ENCODE measurements around the gene FREM2. TPM values are rescaled to one million over a fixed set of nuclear protein-coding genes. Genes with fewer than 3 reads are reported as not detected.

Gene FREM2
- total and polyA plus RNA-seq, 2 of the 4 experiments (the other 2 are of a cell fraction): not detected

DNA sequence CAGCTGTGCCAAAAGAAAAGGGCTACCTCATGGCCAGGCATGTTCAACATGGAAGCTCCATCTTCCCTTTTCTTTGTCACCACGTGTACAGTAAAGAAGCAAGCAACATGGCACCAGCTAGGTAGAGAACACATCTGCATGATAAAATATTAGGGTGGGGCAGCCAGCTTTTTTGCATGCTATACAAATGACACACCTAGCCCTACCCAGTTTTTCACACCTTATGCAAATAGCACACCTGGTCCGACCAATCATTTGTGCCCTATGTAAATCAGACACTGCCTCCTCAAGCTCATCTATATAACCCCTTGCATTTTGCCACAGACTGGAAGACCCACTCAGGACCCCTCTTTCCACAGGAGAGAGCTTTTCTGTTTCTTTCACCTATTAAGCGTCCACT, 218.2 kb downstream of the FREM2 start:
- no TSS peak for BruUV-seq (replicated peaks)
- no peak overlapping the region for H4K5ac ChIP-seq (ENCODE audit: low read depth, low read length)
- intact Hi-C loops (cut with micrococcal nuclease) (no loop called here), in situ Hi-C loops (cut with MboI; ENCODE audit: low sequenced_read_pairs) (no loop called here), dilution Hi-C loops (cut with HindIII; ENCODE audit: low sequenced_read_pairs, unreplicated experiment) (no loop called here)
- no peak overlapping the region for H3K27ac ChIP-seq (ENCODE audit: insufficient read depth, low read length)
- no peak overlapping the region for H3K4ac ChIP-seq (ENCODE audit: low read depth, low read length)
- no peaks in the 10 kb centered on the region for H3K9me3 ChIP-seq (ENCODE audit: control insufficient read depth, insufficient read depth, low read length)
- no peak overlapping the region for H3K4me3 ChIP-seq (ENCODE audit: insufficient read depth, low read depth, low read length)
- no peak overlapping the region for H4K91ac ChIP-seq (ENCODE audit: insufficient read depth, low read depth, low read length)
- H3K18ac ChIP-seq (ENCODE audit: low read depth, low read length): no peak overlapping the region
- H3K79me1 ChIP-seq (ENCODE audit: low read depth in 1 of 2, low read length in 2 of 2): no peaks in the 10 kb centered on the region
- TF ChIP-seq MXI1 (IDR thresholded peaks at IDR 0.05; ENCODE audit: borderline replicate concordance, low read depth, low read length) (no peak), NFE2L2 (IDR thresholded peaks at IDR 0.05; ENCODE audit: low read depth, low read length) (no peak), RCOR1 (IDR thresholded peaks at IDR 0.05; ENCODE audit: insufficient replicate concordance, low read length) (no peak), MAFK (IDR thresholded peaks at IDR 0.05; ENCODE audit: low read depth, low read length) (no peak), SMC3 (IDR thresholded peaks at IDR 0.05; ENCODE audit: low read depth, low read length) (no peak), MAZ (IDR thresholded peaks at IDR 0.05; ENCODE audit: borderline replicate concordance, low read depth, low read length) (no peak), CHD1 (IDR thresholded peaks at IDR 0.05; ENCODE audit: low read depth, low read length) (no peak), RFX5 (IDR thresholded peaks at IDR 0.05; ENCODE audit: low read depth, low read length) (no peak), FOS (IDR thresholded peaks at IDR 0.05; ENCODE audit: low read depth, low read length) (no peak), CEBPB (IDR thresholded peaks at IDR 0.05; ENCODE audit: low read depth, low read length) (no peak), BHLHE40 (IDR thresholded peaks at IDR 0.05; ENCODE audit: low read depth, low read length) (no peak), RAD21 (IDR thresholded peaks at IDR 0.05; ENCODE audit: low read length) (no peak), POLR2A (IDR thresholded peaks at IDR 0.05; ENCODE audit: low read depth, low read length) (no peak), USF2 (IDR thresholded peaks at IDR 0.05; ENCODE audit: low read depth, low read length) (no peak)
- TF ChIP-seq, protein P1, sequence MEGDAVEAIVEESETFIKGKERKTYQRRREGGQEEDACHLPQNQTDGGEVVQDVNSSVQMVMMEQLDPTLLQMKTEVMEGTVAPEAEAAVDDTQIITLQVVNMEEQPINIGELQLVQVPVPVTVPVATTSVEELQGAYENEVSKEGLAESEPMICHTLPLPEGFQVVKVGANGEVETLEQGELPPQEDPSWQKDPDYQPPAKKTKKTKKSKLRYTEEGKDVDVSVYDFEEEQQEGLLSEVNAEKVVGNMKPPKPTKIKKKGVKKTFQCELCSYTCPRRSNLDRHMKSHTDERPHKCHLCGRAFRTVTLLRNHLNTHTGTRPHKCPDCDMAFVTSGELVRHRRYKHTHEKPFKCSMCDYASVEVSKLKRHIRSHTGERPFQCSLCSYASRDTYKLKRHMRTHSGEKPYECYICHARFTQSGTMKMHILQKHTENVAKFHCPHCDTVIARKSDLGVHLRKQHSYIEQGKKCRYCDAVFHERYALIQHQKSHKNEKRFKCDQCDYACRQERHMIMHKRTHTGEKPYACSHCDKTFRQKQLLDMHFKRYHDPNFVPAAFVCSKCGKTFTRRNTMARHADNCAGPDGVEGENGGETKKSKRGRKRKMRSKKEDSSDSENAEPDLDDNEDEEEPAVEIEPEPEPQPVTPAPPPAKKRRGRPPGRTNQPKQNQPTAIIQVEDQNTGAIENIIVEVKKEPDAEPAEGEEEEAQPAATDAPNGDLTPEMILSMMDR (conservative IDR thresholded peaks at IDR 0.05; ENCODE audit: low read depth, low read length): no peak
- TF ChIP-seq, protein P2, sequence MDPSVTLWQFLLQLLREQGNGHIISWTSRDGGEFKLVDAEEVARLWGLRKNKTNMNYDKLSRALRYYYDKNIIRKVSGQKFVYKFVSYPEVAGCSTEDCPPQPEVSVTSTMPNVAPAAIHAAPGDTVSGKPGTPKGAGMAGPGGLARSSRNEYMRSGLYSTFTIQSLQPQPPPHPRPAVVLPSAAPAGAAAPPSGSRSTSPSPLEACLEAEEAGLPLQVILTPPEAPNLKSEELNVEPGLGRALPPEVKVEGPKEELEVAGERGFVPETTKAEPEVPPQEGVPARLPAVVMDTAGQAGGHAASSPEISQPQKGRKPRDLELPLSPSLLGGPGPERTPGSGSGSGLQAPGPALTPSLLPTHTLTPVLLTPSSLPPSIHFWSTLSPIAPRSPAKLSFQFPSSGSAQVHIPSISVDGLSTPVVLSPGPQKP (IDR thresholded peaks at IDR 0.05; ENCODE audit: borderline replicate concordance, low read depth, low read length): no peak
- ChIA-PET CTCF (no interaction called here), POLR2A (ENCODE audit: unreplicated experiment) (no interaction called here)
- no peak overlapping the region for H3K9ac ChIP-seq (ENCODE audit: low read depth, low read length)
- no peak overlapping the region for H2BK15ac ChIP-seq (ENCODE audit: low read depth, low read length)
- H3K9me1 ChIP-seq (ENCODE audit: insufficient read depth, low read length): no peaks in the 10 kb centered on the region
- H3K23ac ChIP-seq (ENCODE audit: low read depth, low read length): no peak overlapping the region
- H3K14ac ChIP-seq (replicated peaks; ENCODE audit: low read depth, low read length): no peak overlapping the region
- DNase-seq (no peak), ATAC-seq (ENCODE audit: low read depth) (no peak)
- H4K20me1 ChIP-seq (ENCODE audit: insufficient read depth, low read length): no peaks in the 10 kb centered on the region
- no peak overlapping the region for H3K56ac ChIP-seq (ENCODE audit: extremely low read depth, insufficient read depth, low read length)
- no peaks in the 10 kb centered on the region for H3K27me3 ChIP-seq (ENCODE audit: control insufficient read depth, insufficient read depth, low read length)
- no peaks in the 10 kb centered on the region for H3K4me1 ChIP-seq (ENCODE audit: control insufficient read depth, insufficient read depth, low read length)
- no peak overlapping the region for H2BK5ac ChIP-seq (ENCODE audit: low read depth, low read length, poor library complexity, severe bottlenecking)
- no peak overlapping the region for H4K8ac ChIP-seq (ENCODE audit: low read depth in 2 of 2, low read length in 2 of 2)
- WGBS, 2 experiments (ENCODE audit: extremely low coverage in 2 of 2, insufficient read length in 1 of 2): no CpG with 5 or more reads among the region's 3 CpGs
- H2BK120ac ChIP-seq (ENCODE audit: low read depth, low read length): no peak overlapping the region
- H2AK5ac ChIP-seq (ENCODE audit: low read depth, low read length): no peak overlapping the region
- H2BK20ac ChIP-seq (ENCODE audit: low read depth, low read length): no peak overlapping the region
- no peak overlapping the region for H2AK9ac ChIP-seq (replicated peaks; ENCODE audit: low read depth, low read length, poor library complexity)
- no peak overlapping the region for H3K4me2 ChIP-seq (ENCODE audit: low read depth, low read length)
- no peaks in the 10 kb centered on the region for H3K36me3 ChIP-seq (ENCODE audit: control insufficient read depth, insufficient read depth, low read length)
- H2AFZ ChIP-seq (replicated peaks; ENCODE audit: low read length, poor library complexity): no peak overlapping the region

All from IMR-90 (cell line).